Epithelial cell of esophagus (primary cell): ENCODE measurements around the gene PIH1D2.

ENCODE experiments used
- DNase-seq: peaks from one replicate; pipeline ENCODE4 v3.0.0; 2010; ENCODE audit warnings: low read depth
- H3K4me3 ChIP-seq: 2 replicates; pipeline ENCODE4 v1.5.1; 2011; ENCODE audit warnings: mild to moderate bottlenecking, low read length, control low read depth
- TF ChIP-seq, protein P1 (sequence below): IDR thresholded peaks from 2 replicates; pipeline ENCODE4 v1.5.1; 2011; ENCODE audit warnings: low read depth, mild to moderate bottlenecking, low read length, control low read depth, inconsistent platforms; ENCODE audit not compliant: insufficient read depth; ENCODE audit errors: missing control alignments

The PIH1D2 gene

GRCh38 chr11:112073941-112074811 is at the start of gene PIH1D2, which contains the start of gene NKAPD1:
TSS of gene PIH1D2 (minus strand) at chr11:112074017. CDS start at chr11:112073174, 843 bp downstream.
TSS of gene NKAPD1 (plus strand) at chr11:112074299. CDS start at chr11:112075575, 1,276 bp downstream.
- TF ChIP-seq, protein P1, sequence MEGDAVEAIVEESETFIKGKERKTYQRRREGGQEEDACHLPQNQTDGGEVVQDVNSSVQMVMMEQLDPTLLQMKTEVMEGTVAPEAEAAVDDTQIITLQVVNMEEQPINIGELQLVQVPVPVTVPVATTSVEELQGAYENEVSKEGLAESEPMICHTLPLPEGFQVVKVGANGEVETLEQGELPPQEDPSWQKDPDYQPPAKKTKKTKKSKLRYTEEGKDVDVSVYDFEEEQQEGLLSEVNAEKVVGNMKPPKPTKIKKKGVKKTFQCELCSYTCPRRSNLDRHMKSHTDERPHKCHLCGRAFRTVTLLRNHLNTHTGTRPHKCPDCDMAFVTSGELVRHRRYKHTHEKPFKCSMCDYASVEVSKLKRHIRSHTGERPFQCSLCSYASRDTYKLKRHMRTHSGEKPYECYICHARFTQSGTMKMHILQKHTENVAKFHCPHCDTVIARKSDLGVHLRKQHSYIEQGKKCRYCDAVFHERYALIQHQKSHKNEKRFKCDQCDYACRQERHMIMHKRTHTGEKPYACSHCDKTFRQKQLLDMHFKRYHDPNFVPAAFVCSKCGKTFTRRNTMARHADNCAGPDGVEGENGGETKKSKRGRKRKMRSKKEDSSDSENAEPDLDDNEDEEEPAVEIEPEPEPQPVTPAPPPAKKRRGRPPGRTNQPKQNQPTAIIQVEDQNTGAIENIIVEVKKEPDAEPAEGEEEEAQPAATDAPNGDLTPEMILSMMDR: no peak
- peak within 1 kb of the TSS; percentile 96 for H3K4me3 ChIP-seq
- peak; percentile 85 for DNase-seq

DNA sequence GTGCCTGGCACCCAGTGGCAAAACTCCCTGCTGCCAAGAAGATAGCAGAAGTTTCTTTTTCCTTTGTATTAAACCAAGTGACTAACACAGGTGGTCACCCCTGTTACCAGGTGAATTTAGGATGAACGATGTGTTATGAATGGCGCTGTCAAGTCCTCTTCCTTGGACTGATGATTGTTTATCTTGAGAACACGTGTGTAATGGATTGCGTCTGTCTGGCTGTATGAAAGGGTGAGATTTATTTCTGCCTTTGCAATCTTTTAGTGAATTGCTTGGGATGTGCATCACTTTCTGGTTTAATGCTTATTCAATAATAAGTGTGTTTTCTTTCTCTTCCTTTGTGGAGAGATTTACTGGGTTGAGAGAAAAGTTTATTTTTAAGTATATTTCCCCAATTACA is 49.3 kb upstream of the PIH1D2 start:
- no peak for DNase-seq

GRCh38 chr11:112121981-112122615 is 48.3 kb upstream of the PIH1D2 start:
- TF ChIP-seq, protein P1: no peak
- DNase-seq: peak; percentile 55
- H3K4me3 ChIP-seq: no peak overlapping the region

More for the DNA sequence above, 49.3 kb upstream of the PIH1D2 start:
- TF ChIP-seq, protein P1: no peak
- H3K4me3 ChIP-seq: no peak overlapping the region

GRCh38 chr11:112118176-112118575 is 44.4 kb upstream of the PIH1D2 start:
- TF ChIP-seq, protein P1: no peak
- no peak overlapping the region for H3K4me3 ChIP-seq
- no peak for DNase-seq

- TF ChIP-seq, protein P1: no peak
- no peak for DNase-seq
- no peak overlapping the region for H3K4me3 ChIP-seq
Measured at GRCh38 chr11:112115386-112115785, 41.6 kb upstream of the PIH1D2 start.

- no peak for DNase-seq
- H3K4me3 ChIP-seq: no peak overlapping the region
- TF ChIP-seq, protein P1: no peak
Measured at GRCh38 chr11:112114460-112114859, 40.6 kb upstream of the PIH1D2 start.
